Measurements from ENCODE around the gene SFTA2. TPM values are rescaled to one million over a fixed set of nuclear protein-coding genes. Genes with fewer than 3 reads are reported as not detected.
"Not testable (repeated sequence)": the region's sequence is repeated elsewhere in the genome, so short reads cannot be mapped to it uniquely, and the experiment has no call there.

SFTA2 gene
- total RNA-seq, 4 donors from 2014 or later: not detected

DNA sequence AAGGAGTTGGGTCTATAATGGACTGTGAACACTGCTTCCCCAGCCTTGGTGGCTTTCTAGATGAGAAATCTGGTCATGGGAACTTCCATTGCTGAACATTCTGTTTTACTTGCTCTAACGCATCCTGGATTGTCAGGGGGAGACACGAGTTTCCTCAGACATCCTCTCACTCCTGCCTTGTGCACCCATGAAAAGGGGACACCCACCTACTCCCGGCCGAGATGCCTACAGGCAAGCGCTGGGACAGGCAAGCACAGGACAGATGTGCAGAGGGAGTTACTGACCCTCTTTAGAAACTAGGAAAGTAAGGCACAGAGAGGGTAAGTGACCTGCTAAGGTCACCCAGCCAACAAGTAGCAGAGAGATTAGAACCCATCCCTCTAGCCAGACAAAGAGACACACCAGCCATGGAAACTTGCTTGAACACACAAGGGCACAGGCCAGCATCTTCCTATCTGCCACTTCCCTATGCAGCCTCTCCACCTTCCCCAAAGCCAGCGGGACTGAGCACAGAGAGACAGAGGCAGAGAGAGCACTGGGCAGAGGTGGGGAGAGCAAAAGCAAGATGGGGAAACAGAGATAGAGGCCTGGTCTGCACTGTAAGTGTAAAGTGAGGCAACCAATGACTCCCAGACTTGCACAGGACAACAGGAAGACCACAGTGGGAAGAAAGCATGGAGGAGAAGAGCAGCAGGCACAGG is 845 bp upstream of the SFTA2 start:
- H3K27me3 ChIP-seq: no peaks in the 10 kb centered on the region
- no peaks in the 10 kb centered on the region for H3K36me3 ChIP-seq
- intact Hi-C loops (cut with DNase I; ENCODE audit: low total_unique reads): no loop called here
- in situ Hi-C loops (cut with MboI; ENCODE audit: low sequenced_read_pairs in 4 of 4): no loop called here
- no peak overlapping the region for H3K27ac ChIP-seq
- no peak for ATAC-seq
- DNase-seq: no peak
- TF ChIP-seq, protein P1, sequence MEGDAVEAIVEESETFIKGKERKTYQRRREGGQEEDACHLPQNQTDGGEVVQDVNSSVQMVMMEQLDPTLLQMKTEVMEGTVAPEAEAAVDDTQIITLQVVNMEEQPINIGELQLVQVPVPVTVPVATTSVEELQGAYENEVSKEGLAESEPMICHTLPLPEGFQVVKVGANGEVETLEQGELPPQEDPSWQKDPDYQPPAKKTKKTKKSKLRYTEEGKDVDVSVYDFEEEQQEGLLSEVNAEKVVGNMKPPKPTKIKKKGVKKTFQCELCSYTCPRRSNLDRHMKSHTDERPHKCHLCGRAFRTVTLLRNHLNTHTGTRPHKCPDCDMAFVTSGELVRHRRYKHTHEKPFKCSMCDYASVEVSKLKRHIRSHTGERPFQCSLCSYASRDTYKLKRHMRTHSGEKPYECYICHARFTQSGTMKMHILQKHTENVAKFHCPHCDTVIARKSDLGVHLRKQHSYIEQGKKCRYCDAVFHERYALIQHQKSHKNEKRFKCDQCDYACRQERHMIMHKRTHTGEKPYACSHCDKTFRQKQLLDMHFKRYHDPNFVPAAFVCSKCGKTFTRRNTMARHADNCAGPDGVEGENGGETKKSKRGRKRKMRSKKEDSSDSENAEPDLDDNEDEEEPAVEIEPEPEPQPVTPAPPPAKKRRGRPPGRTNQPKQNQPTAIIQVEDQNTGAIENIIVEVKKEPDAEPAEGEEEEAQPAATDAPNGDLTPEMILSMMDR (IDR thresholded peaks at IDR 0.05 in 4 of 5, conservative IDR thresholded peaks at IDR 0.05 in 1 of 5): no peak
- no peak for TF ChIP-seq POLR2A (IDR thresholded peaks at IDR 0.05)
- peaks cover 0 to 1% of the 10 kb centered on the region in 2 donors for H3K4me1 ChIP-seq
- H3K4me3 ChIP-seq: no peak overlapping the region
- H3K9me3 ChIP-seq: peaks cover 0 to 5% (median 0%) of the 10 kb centered on the region in 3 donors

DNA sequence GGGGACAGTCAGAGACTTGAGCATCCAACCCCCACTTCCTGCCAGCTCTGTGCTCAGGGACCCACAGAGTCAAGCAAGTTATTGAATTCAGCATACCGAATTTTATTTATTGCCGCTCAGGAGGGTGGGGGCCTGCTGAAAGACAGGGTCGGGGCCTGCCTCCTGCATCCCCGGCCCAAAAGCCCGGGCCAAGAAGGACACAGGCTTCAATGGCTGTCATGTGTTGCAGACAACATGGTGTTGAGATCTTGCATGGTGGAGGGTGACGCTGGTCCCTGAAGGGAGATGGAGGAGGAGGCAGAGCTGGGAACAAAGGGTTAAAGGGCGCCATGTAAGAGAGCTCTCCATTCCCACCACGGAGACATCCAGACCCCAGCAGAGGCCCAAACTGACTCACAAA is 698 bp downstream of the SFTA2 start:
- Histone ChIP-seq H3K36me3 (no peaks in the 10 kb centered on the region), H3K4me1 (peaks cover 8 to 15% of the 10 kb centered on the region in 2 donors), H3K27ac (no peak overlapping the region), H3K4me3 (no peak overlapping the region), H3K27me3 (no peaks in the 10 kb centered on the region), H3K9me3 (peaks cover 0 to 5% (median 0%) of the 10 kb centered on the region in 3 donors)
- intact Hi-C loops (cut with DNase I; ENCODE audit: low total_unique reads) (no loop called here), in situ Hi-C loops (cut with MboI; ENCODE audit: low sequenced_read_pairs in 4 of 4) (no loop called here)
- DNase-seq (no peak), ATAC-seq (no peak)
- TF ChIP-seq, protein P1 (IDR thresholded peaks at IDR 0.05 in 4 of 5, conservative IDR thresholded peaks at IDR 0.05 in 1 of 5): no peak
- no peak for TF ChIP-seq POLR2A (IDR thresholded peaks at IDR 0.05)

DNA sequence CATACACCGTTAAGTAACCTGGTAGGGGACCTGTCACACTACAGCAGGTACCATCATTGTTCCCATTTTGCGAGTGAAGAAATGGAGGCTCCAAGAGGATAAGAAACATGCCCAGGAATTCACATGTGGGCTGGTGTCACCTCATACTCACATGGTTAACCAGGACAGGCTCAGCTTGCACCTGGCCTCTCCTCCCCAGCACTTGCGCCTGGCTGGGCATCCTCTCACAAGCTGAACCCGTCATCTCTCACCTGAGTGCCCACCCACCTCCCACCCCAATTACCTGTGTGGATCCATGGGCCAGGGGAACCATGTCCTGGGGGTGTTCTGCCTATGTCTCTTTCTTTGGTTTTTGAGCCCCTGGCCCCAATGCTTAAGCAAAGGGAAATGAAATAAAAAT is 1.5 kb downstream of the SFTA2 start:
- no peak for DNase-seq

DNA sequence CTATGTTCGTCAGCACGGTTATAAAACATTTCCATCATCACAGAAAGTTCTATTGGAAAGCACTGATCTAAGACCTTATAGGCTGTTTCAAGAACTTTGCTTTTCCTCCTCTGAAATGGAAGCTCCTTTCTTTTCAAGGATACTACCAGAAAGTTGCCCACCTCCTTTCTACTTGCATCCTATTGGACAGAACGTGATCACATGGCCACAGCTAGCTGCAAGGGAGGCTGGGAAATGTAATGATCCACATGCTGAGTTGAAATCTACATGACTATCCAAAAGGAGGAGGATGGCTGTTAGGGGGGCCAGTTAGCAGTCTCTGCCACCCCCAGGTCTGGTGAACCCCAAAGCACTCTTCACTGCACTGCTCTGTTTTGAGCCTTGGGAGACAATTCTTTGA is 3.3 kb downstream of the SFTA2 start:
- in situ Hi-C loops (cut with MboI; ENCODE audit: low sequenced_read_pairs in 4 of 4): no loop called here
- Histone ChIP-seq H3K9me3 (peaks cover 0 to 5% (median 0%) of the 10 kb centered on the region in 3 donors), H3K27ac (no peak overlapping the region), H3K4me1 (peaks cover 8 to 20% of the 10 kb centered on the region in 2 donors), H3K36me3 (peaks cover 0 to 4% of the 10 kb centered on the region in 2 donors), H3K27me3 (no peaks in the 10 kb centered on the region), H3K4me3 (no peak overlapping the region)
- intact Hi-C loops (cut with DNase I; ENCODE audit: low total_unique reads): no loop called here
- no peak for DNase-seq
- TF ChIP-seq, protein P1 (IDR thresholded peaks at IDR 0.05 in 4 of 5, conservative IDR thresholded peaks at IDR 0.05 in 1 of 5): no peak
- no peak for TF ChIP-seq POLR2A (IDR thresholded peaks at IDR 0.05)
- no peak for ATAC-seq

More for the DNA sequence above, 1.5 kb downstream of the SFTA2 start:
- intact Hi-C loops (cut with DNase I; ENCODE audit: low total_unique reads): no loop called here
- H3K9me3 ChIP-seq: peaks cover 0 to 5% (median 0%) of the 10 kb centered on the region in 3 donors
- H3K27me3 ChIP-seq: no peaks in the 10 kb centered on the region
- H3K27ac ChIP-seq: no peak overlapping the region
- H3K4me3 ChIP-seq: no peak overlapping the region
- ATAC-seq: no peak
- in situ Hi-C loops (cut with MboI; ENCODE audit: low sequenced_read_pairs in 4 of 4): no loop called here
- TF ChIP-seq POLR2A (IDR thresholded peaks at IDR 0.05): no peak
- TF ChIP-seq, protein P1 (IDR thresholded peaks at IDR 0.05 in 4 of 5, conservative IDR thresholded peaks at IDR 0.05 in 1 of 5): no peak
- no peaks in the 10 kb centered on the region for H3K36me3 ChIP-seq
- H3K4me1 ChIP-seq: peaks cover 8 to 20% of the 10 kb centered on the region in 2 donors

DNA sequence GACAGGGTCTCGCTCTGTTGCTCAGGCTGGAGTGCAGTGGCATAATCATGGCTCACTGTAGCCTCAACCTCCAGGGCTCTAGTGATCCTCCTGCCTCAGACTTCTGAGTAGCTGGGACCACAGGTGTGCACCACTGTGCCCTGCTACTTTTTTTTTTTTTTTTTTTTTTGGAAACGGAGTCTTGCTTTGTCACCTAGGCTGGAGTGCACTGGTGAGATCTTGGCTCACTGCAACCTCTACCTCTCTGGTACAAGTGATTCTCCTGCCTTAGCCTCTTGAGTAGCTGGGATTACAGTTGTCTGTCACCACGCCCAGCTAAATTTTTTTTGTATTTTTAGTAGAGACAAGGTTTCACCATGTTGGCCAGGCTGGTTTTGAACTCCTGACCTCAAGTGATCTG is 4.9 kb downstream of the SFTA2 start:
- ATAC-seq (peak; percentile 42 to 48), DNase-seq (peak in 1 of 2 donors; percentile 63)
- Histone ChIP-seq H3K4me1 (peaks cover 8 to 20% of the 10 kb centered on the region in 2 donors), H3K27ac (peak overlapping the region; percentile 65 to 90 (median 79)), H3K36me3 (peaks cover 0 to 20% of the 10 kb centered on the region in 2 donors)
- H3K27me3 ChIP-seq; in situ Hi-C loops (cut with MboI; ENCODE audit: low sequenced_read_pairs in 4 of 4); H3K9me3 ChIP-seq; H3K4me3 ChIP-seq: not testable (repeated sequence)
- intact Hi-C loops (cut with DNase I; ENCODE audit: low total_unique reads): loop anchor here (2.0 kb wide), 1 partner anchor 78 kb away; no protein-coding TSS in a partner anchor

Measured in gastrocnemius medialis (tissue), 4 donors.